SIG-M5 treated with dmso at 0.1 percent for 504 hours (cell line): ENCODE results near the gene DUSP16.

Source experiments
- DNase-seq: peaks from one replicate; lab custom pipeline; 2025; ENCODE audit not compliant: unreplicated experiment; lab: John Stamatoyannopoulos, UW

DUSP16 gene

GRCh38 chr12:12445165-12445881, 117.3 kb downstream of the DUSP16 start:
- DNase-seq: no peak

- no peak for DNase-seq
Measured at GRCh38 chr12:12443431-12443878, 119.2 kb downstream of the DUSP16 start.

- DNase-seq: no peak
Measured at GRCh38 chr12:12442548-12443071, 120.1 kb downstream of the DUSP16 start.

GRCh38 chr12:12441843-12442461, 120.7 kb downstream of the DUSP16 start:
- DNase-seq: no peak

GRCh38 chr12:12441429-12441807, 121.2 kb downstream of the DUSP16 start:
- no peak for DNase-seq

GRCh38 chr12:12440784-12441428, 121.8 kb downstream of the DUSP16 start:
- DNase-seq: no peak

GRCh38 chr12:12439636-12440035, 123.0 kb downstream of the DUSP16 start:
- peak; percentile 90 for DNase-seq

GRCh38 chr12:12436831-12437345, 125.8 kb downstream of the DUSP16 start:
- no peak for DNase-seq

- DNase-seq: no peak
Measured at GRCh38 chr12:12433203-12433731, 129.4 kb downstream of the DUSP16 start.

- DNase-seq: no peak
Measured at GRCh38 chr12:12432364-12432763, 130.3 kb downstream of the DUSP16 start.

- no peak for DNase-seq
Measured at GRCh38 chr12:12428961-12429657, 133.6 kb downstream of the DUSP16 start.

GRCh38 chr12:12428047-12428446, 134.6 kb downstream of the DUSP16 start:
- no peak for DNase-seq

GRCh38 chr12:12427568-12427967, 135.1 kb downstream of the DUSP16 start:
- no peak for DNase-seq

- DNase-seq: no peak
Measured at GRCh38 chr12:12425616-12426015, 137.0 kb downstream of the DUSP16 start.

GRCh38 chr12:12425001-12425400, 137.7 kb downstream of the DUSP16 start:
- DNase-seq: no peak
